ENCODE results near the gene BMP7. TPM values are rescaled to one million over a fixed set of nuclear protein-coding genes. Genes with fewer than 3 reads are reported as not detected.
"Not testable (repeated sequence)": the region's sequence is repeated elsewhere in the genome, so short reads cannot be mapped to it uniquely, and the experiment has no call there.

BMP7 gene
- polyA plus RNA-seq, 2 donors: 17.6 to 28.7 TPM

- H3K4me3 ChIP-seq (ENCODE audit: low read depth in 1 of 2, low read length in 2 of 2); H3K36me3 ChIP-seq (ENCODE audit: control insufficient read depth in 2 of 2, insufficient read depth in 2 of 2, low read length in 1 of 2); H3K4me1 ChIP-seq (ENCODE audit: control insufficient read depth in 2 of 2, insufficient read depth in 2 of 2, low read length in 1 of 2); H3K9me3 ChIP-seq (ENCODE audit: control insufficient read depth in 2 of 2, insufficient read depth in 1 of 2, low read depth in 1 of 2, low read length in 1 of 2); H3K27ac ChIP-seq (ENCODE audit: low read depth in 2 of 2, low read length in 1 of 2); H3K27me3 ChIP-seq (ENCODE audit: control insufficient read depth in 1 of 2, insufficient read depth in 2 of 2, low read length in 2 of 2): not testable (repeated sequence)
- 74 to 82% methylated on average over 9 of the region's 9 CpGs for whole genome bisulfite sequencing, 2 donors
Observed at GRCh38 chr20:57157787-57158186, 108.7 kb downstream of the BMP7 start.

- 90 to 92% methylated on average over 13 of the region's 13 CpGs for WGBS, 2 donors
- Histone ChIP-seq H3K4me1 (ENCODE audit: control insufficient read depth in 2 of 2, insufficient read depth in 2 of 2, low read length in 1 of 2) (no peaks in the 10 kb centered on the region), H3K4me3 (ENCODE audit: low read depth in 1 of 2, low read length in 2 of 2) (no peak overlapping the region), H3K9me3 (ENCODE audit: control insufficient read depth in 2 of 2, insufficient read depth in 1 of 2, low read depth in 1 of 2, low read length in 1 of 2) (no peaks in the 10 kb centered on the region), H3K36me3 (ENCODE audit: control insufficient read depth in 2 of 2, insufficient read depth in 2 of 2, low read length in 1 of 2) (no peaks in the 10 kb centered on the region), H3K27ac (ENCODE audit: low read depth in 2 of 2, low read length in 1 of 2) (no peak overlapping the region), H3K27me3 (ENCODE audit: control insufficient read depth in 1 of 2, insufficient read depth in 2 of 2, low read length in 2 of 2) (no peaks in the 10 kb centered on the region)
Observed at GRCh38 chr20:57157106-57157691, 109.2 kb downstream of the BMP7 start.

GRCh38 chr20:57156011-57156729 is 110.3 kb downstream of the BMP7 start:
- 81 to 82% methylated on average over 18 of the region's 18 CpGs for WGBS, 2 donors
- H3K27me3 ChIP-seq (ENCODE audit: control insufficient read depth in 1 of 2, insufficient read depth in 2 of 2, low read length in 2 of 2): no peaks in the 10 kb centered on the region
- H3K4me1 ChIP-seq (ENCODE audit: control insufficient read depth in 2 of 2, insufficient read depth in 2 of 2, low read length in 1 of 2): no peaks in the 10 kb centered on the region
- no peak overlapping the region for H3K4me3 ChIP-seq (ENCODE audit: low read depth in 1 of 2, low read length in 2 of 2)
- no peak overlapping the region for H3K27ac ChIP-seq (ENCODE audit: low read depth in 2 of 2, low read length in 1 of 2)
- H3K36me3 ChIP-seq (ENCODE audit: control insufficient read depth in 2 of 2, insufficient read depth in 2 of 2, low read length in 1 of 2): no peaks in the 10 kb centered on the region
- H3K9me3 ChIP-seq (ENCODE audit: control insufficient read depth in 2 of 2, insufficient read depth in 1 of 2, low read depth in 1 of 2, low read length in 1 of 2): no peaks in the 10 kb centered on the region

GRCh38 chr20:57155415-57155814 is 111.0 kb downstream of the BMP7 start:
- H3K4me1 ChIP-seq (ENCODE audit: control insufficient read depth in 2 of 2, insufficient read depth in 2 of 2, low read length in 1 of 2): no peaks in the 10 kb centered on the region
- no peaks in the 10 kb centered on the region for H3K9me3 ChIP-seq (ENCODE audit: control insufficient read depth in 2 of 2, insufficient read depth in 1 of 2, low read depth in 1 of 2, low read length in 1 of 2)
- WGBS, 2 donors: 69 to 75% methylated on average over 8 of the region's 8 CpGs
- H3K36me3 ChIP-seq (ENCODE audit: control insufficient read depth in 2 of 2, insufficient read depth in 2 of 2, low read length in 1 of 2): no peaks in the 10 kb centered on the region
- no peaks in the 10 kb centered on the region for H3K27me3 ChIP-seq (ENCODE audit: control insufficient read depth in 1 of 2, insufficient read depth in 2 of 2, low read length in 2 of 2)
- H3K4me3 ChIP-seq (ENCODE audit: low read depth in 1 of 2, low read length in 2 of 2): no peak overlapping the region
- H3K27ac ChIP-seq (ENCODE audit: low read depth in 2 of 2, low read length in 1 of 2): no peak overlapping the region

GRCh38 chr20:57153238-57153905 is 113.1 kb downstream of the BMP7 start:
- H3K27me3 ChIP-seq (ENCODE audit: control insufficient read depth in 1 of 2, insufficient read depth in 2 of 2, low read length in 2 of 2): no peaks in the 10 kb centered on the region
- no peak overlapping the region for H3K27ac ChIP-seq (ENCODE audit: low read depth in 2 of 2, low read length in 1 of 2)
- no peak overlapping the region for H3K4me3 ChIP-seq (ENCODE audit: low read depth in 1 of 2, low read length in 2 of 2)
- no peaks in the 10 kb centered on the region for H3K4me1 ChIP-seq (ENCODE audit: control insufficient read depth in 2 of 2, insufficient read depth in 2 of 2, low read length in 1 of 2)
- H3K36me3 ChIP-seq (ENCODE audit: control insufficient read depth in 2 of 2, insufficient read depth in 2 of 2, low read length in 1 of 2): no peaks in the 10 kb centered on the region
- 53 to 63% methylated on average over 18 of the region's 18 CpGs for WGBS, 2 donors
- no peaks in the 10 kb centered on the region for H3K9me3 ChIP-seq (ENCODE audit: control insufficient read depth in 2 of 2, insufficient read depth in 1 of 2, low read depth in 1 of 2, low read length in 1 of 2)

GRCh38 chr20:57152557-57152956 is 113.9 kb downstream of the BMP7 start:
- Histone ChIP-seq H3K36me3 (ENCODE audit: control insufficient read depth in 2 of 2, insufficient read depth in 2 of 2, low read length in 1 of 2) (no peaks in the 10 kb centered on the region), H3K4me1 (ENCODE audit: control insufficient read depth in 2 of 2, insufficient read depth in 2 of 2, low read length in 1 of 2) (no peaks in the 10 kb centered on the region), H3K9me3 (ENCODE audit: control insufficient read depth in 2 of 2, insufficient read depth in 1 of 2, low read depth in 1 of 2, low read length in 1 of 2) (no peaks in the 10 kb centered on the region), H3K4me3 (ENCODE audit: low read depth in 1 of 2, low read length in 2 of 2) (no peak overlapping the region), H3K27me3 (ENCODE audit: control insufficient read depth in 1 of 2, insufficient read depth in 2 of 2, low read length in 2 of 2) (no peaks in the 10 kb centered on the region), H3K27ac (ENCODE audit: low read depth in 2 of 2, low read length in 1 of 2) (no peak overlapping the region)
- WGBS, 2 donors: 78% methylated on average over 2 of the region's 2 CpGs

GRCh38 chr20:57150559-57150958 is 115.9 kb downstream of the BMP7 start:
- WGBS, 2 donors: 73 to 77% methylated on average over 1 of the region's 1 CpG
- H3K27ac ChIP-seq (ENCODE audit: low read depth in 2 of 2, low read length in 1 of 2): no peak overlapping the region
- H3K36me3 ChIP-seq (ENCODE audit: control insufficient read depth in 2 of 2, insufficient read depth in 2 of 2, low read length in 1 of 2): no peaks in the 10 kb centered on the region
- no peak overlapping the region for H3K4me3 ChIP-seq (ENCODE audit: low read depth in 1 of 2, low read length in 2 of 2)
- no peaks in the 10 kb centered on the region for H3K27me3 ChIP-seq (ENCODE audit: control insufficient read depth in 1 of 2, insufficient read depth in 2 of 2, low read length in 2 of 2)
- H3K4me1 ChIP-seq (ENCODE audit: control insufficient read depth in 2 of 2, insufficient read depth in 2 of 2, low read length in 1 of 2): no peaks in the 10 kb centered on the region
- peaks cover 0 to 2% of the 10 kb centered on the region in 2 donors for H3K9me3 ChIP-seq (ENCODE audit: control insufficient read depth in 2 of 2, insufficient read depth in 1 of 2, low read depth in 1 of 2, low read length in 1 of 2)

- WGBS, 2 donors: 19 to 20% methylated on average over 13 of the region's 13 CpGs
- H3K36me3 ChIP-seq (ENCODE audit: control insufficient read depth in 2 of 2, insufficient read depth in 2 of 2, low read length in 1 of 2): no peaks in the 10 kb centered on the region
- H3K4me1 ChIP-seq (ENCODE audit: control insufficient read depth in 2 of 2, insufficient read depth in 2 of 2, low read length in 1 of 2): no peaks in the 10 kb centered on the region
- H3K27me3 ChIP-seq (ENCODE audit: control insufficient read depth in 1 of 2, insufficient read depth in 2 of 2, low read length in 2 of 2): no peaks in the 10 kb centered on the region
- H3K9me3 ChIP-seq (ENCODE audit: control insufficient read depth in 2 of 2, insufficient read depth in 1 of 2, low read depth in 1 of 2, low read length in 1 of 2): peaks cover 0 to 2% of the 10 kb centered on the region in 2 donors
- no peak overlapping the region for H3K27ac ChIP-seq (ENCODE audit: low read depth in 2 of 2, low read length in 1 of 2)
- H3K4me3 ChIP-seq (ENCODE audit: low read depth in 1 of 2, low read length in 2 of 2): no peak overlapping the region
Observed at GRCh38 chr20:57148263-57148662, 118.2 kb downstream of the BMP7 start.

GRCh38 chr20:57147185-57147584 is 119.3 kb downstream of the BMP7 start:
- whole genome bisulfite sequencing, 2 donors: 76 to 79% methylated on average over 5 of the region's 5 CpGs
- Histone ChIP-seq H3K4me3 (ENCODE audit: low read depth in 1 of 2, low read length in 2 of 2) (no peak overlapping the region), H3K9me3 (ENCODE audit: control insufficient read depth in 2 of 2, insufficient read depth in 1 of 2, low read depth in 1 of 2, low read length in 1 of 2) (peaks cover 0 to 2% of the 10 kb centered on the region in 2 donors), H3K4me1 (ENCODE audit: control insufficient read depth in 2 of 2, insufficient read depth in 2 of 2, low read length in 1 of 2) (no peaks in the 10 kb centered on the region), H3K36me3 (ENCODE audit: control insufficient read depth in 2 of 2, insufficient read depth in 2 of 2, low read length in 1 of 2) (no peaks in the 10 kb centered on the region), H3K27ac (ENCODE audit: low read depth in 2 of 2, low read length in 1 of 2) (no peak overlapping the region), H3K27me3 (ENCODE audit: control insufficient read depth in 1 of 2, insufficient read depth in 2 of 2, low read length in 2 of 2) (no peaks in the 10 kb centered on the region)

Measured in esophagus (tissue), 2 donors.